Smooth muscle cell (in vitro differentiated cells): ENCODE measurements around the gene FLT1. TPM values are rescaled to one million over a fixed set of nuclear protein-coding genes. Genes with fewer than 3 reads are reported as not detected.
A peak's percentile ranks its signal among the peaks of the same experiment; 100 is the strongest.

Experiments
- DNase-seq: peaks from one replicate; lab custom pipeline; 2025; ENCODE audit not compliant: unreplicated experiment; lab: John Stamatoyannopoulos, UW
- H2AFZ ChIP-seq: fragments of 200-600 bp; sonication (generic); 2 replicates; pipeline ENCODE4 v1.6.0; 2016; ENCODE audit warnings: antibody characterized with exemption, low read depth, mild to moderate bottlenecking
- H3F3A ChIP-seq: fragments of 200-600 bp; sonication (generic); 2 replicates; pipeline ENCODE4 v1.6.0; 2017; ENCODE audit warnings: antibody characterized with exemption, low read depth
- H3K27ac ChIP-seq: fragments of 200-600 bp; sonication (generic); 2 replicates; pipeline ENCODE4 v1.5.1; 2016; ENCODE audit warnings: low read depth, mild to moderate bottlenecking
- H3K27me3 ChIP-seq: fragments of 200-600 bp; sonication (generic); 2 replicates; pipeline ENCODE4 v1.6.1; 2016; ENCODE audit warnings: low read depth, mild to moderate bottlenecking
- H3K36me3 ChIP-seq: fragments of 200-600 bp; sonication (generic); 2 replicates; pipeline ENCODE4 v1.5.1; 2016; ENCODE audit warnings: low read depth
- H3K4me1 ChIP-seq: fragments of 200-600 bp; sonication (generic); 2 replicates; pipeline ENCODE4 v1.5.1; 2016; ENCODE audit warnings: low read depth
- H3K4me2 ChIP-seq: fragments of 200-600 bp; sonication (generic); 2 replicates; pipeline ENCODE4 v1.6.0; 2016; ENCODE audit warnings: mild to moderate bottlenecking
- H3K4me3 ChIP-seq: fragments of 200-600 bp; sonication (generic); 2 replicates; pipeline ENCODE4 v1.5.1; 2016; ENCODE audit warnings: mild to moderate bottlenecking
- H3K79me2 ChIP-seq: fragments of 200-600 bp; sonication (generic); 2 replicates; pipeline ENCODE4 v1.6.0; 2016; ENCODE audit warnings: low read depth, mild to moderate bottlenecking
- H3K9ac ChIP-seq: fragments of 200-600 bp; sonication (generic); 2 replicates; pipeline ENCODE4 v1.6.0; 2016; ENCODE audit warnings: low read depth
- H3K9me3 ChIP-seq: fragments of 200-600 bp; sonication (generic); replicated peaks from 2 replicates; pipeline ENCODE4 v1.5.1; 2016; ENCODE audit warnings: low read depth
- H4K20me1 ChIP-seq: fragments of 200-600 bp; sonication (generic); 2 replicates; pipeline ENCODE4 v1.6.0; 2016; ENCODE audit warnings: low read depth
- CTCF ChIP-seq: fragments of 200-600 bp; sonication (generic); IDR thresholded peaks from 2 replicates; pipeline ENCODE4 v1.5.1; 2017; ENCODE audit warnings: borderline replicate concordance, mild to moderate bottlenecking, antibody characterized with exemption; ENCODE audit not compliant: insufficient read depth, poor library complexity, severe bottlenecking
- WGBS: methylation state at CpG from one replicate; pipeline ENCODE4 v1.1.7; 2016; ENCODE audit warnings: low lambda C conversion rate; 5-methylcytosine and 5-hydroxymethylcytosine counted together
- polyA plus RNA-seq: library from polyadenylated mRNA; unstranded; fragments of >200 nt; fragmentation: Nextera tagmentation; extraction: Ambion mirVana; gene quantifications from 2 replicates; pipeline ENCODE4 v1.2.1, GENCODE V29; 2016
- total RNA-seq: library from RNA; depleted of rRNA; stranded (reverse); fragments of >200 nt; gene quantifications from 2 replicates; pipeline ENCODE4 v1.2.3, GENCODE V29; 2014

FLT1 gene
- total and polyA plus RNA-seq, 2 experiments from 2014 or later = 495 to 738 TPM

GRCh38 chr13:28488376-28489005, 6.4 kb downstream of the FLT1 start:
- Histone ChIP-seq H3K4me1 (peaks cover 29% of the 10 kb centered on the region), H3K27ac (peak overlapping the region; percentile 96), H4K20me1 (peaks cover 100% of the 10 kb centered on the region), H2AFZ (no peak overlapping the region), H3F3A (peaks cover 48% of the 10 kb centered on the region), H3K4me2 (peak overlapping the region; percentile 95), H3K9me3 (no peaks in the 10 kb centered on the region), H3K79me2 (peaks cover 100% of the 10 kb centered on the region), H3K27me3 (no peaks in the 10 kb centered on the region), H3K9ac (no peak overlapping the region), H3K36me3 (no peaks in the 10 kb centered on the region), H3K4me3 (no peak overlapping the region)
- DNase-seq = no peak
- TF ChIP-seq CTCF = no peak
- WGBS = 55% methylated on average over 9 of the region's 9 CpGs

GRCh38 chr13:28485996-28486543, 8.9 kb downstream of the FLT1 start:
- peak overlapping the region; percentile 36 for H3K27ac ChIP-seq
- H3K4me3 ChIP-seq = no peak overlapping the region
- 66% methylated on average over 10 of the region's 10 CpGs for WGBS
- peaks cover 100% of the 10 kb centered on the region for H4K20me1 ChIP-seq
- H3F3A ChIP-seq = peaks cover 49% of the 10 kb centered on the region
- no peaks in the 10 kb centered on the region for H3K36me3 ChIP-seq
- DNase-seq = no peak
- H3K9ac ChIP-seq = no peak overlapping the region
- no peak for TF ChIP-seq CTCF
- H3K4me1 ChIP-seq = peaks cover 6% of the 10 kb centered on the region
- peak overlapping the region; percentile 9 for H3K4me2 ChIP-seq
- H2AFZ ChIP-seq = no peak overlapping the region
- no peaks in the 10 kb centered on the region for H3K27me3 ChIP-seq
- H3K9me3 ChIP-seq = no peaks in the 10 kb centered on the region
- peaks cover 100% of the 10 kb centered on the region for H3K79me2 ChIP-seq

GRCh38 chr13:28485551-28485950, 9.4 kb downstream of the FLT1 start:
- Histone ChIP-seq H3K9ac (no peak overlapping the region), H3K9me3 (no peaks in the 10 kb centered on the region), H4K20me1 (peaks cover 100% of the 10 kb centered on the region), H3K79me2 (peaks cover 100% of the 10 kb centered on the region), H3K27ac (peak overlapping the region; percentile 36), H3K36me3 (no peaks in the 10 kb centered on the region), H3F3A (peaks cover 49% of the 10 kb centered on the region), H3K4me3 (no peak overlapping the region), H3K4me1 (peaks cover 6% of the 10 kb centered on the region), H2AFZ (no peak overlapping the region), H3K4me2 (peak overlapping the region; percentile 9), H3K27me3 (no peaks in the 10 kb centered on the region)
- no peak for DNase-seq
- TF ChIP-seq CTCF = no peak
- WGBS = 72% methylated on average over 7 of the region's 7 CpGs

- 89% methylated on average over 1 of the region's 1 CpG for WGBS
- H3K4me1 ChIP-seq = peaks cover 6% of the 10 kb centered on the region
- peaks cover 100% of the 10 kb centered on the region for H4K20me1 ChIP-seq
- H2AFZ ChIP-seq = no peak overlapping the region
- H3K36me3 ChIP-seq = no peaks in the 10 kb centered on the region
- no peak overlapping the region for H3K27ac ChIP-seq
- TF ChIP-seq CTCF = no peak
- no peaks in the 10 kb centered on the region for H3K9me3 ChIP-seq
- H3F3A ChIP-seq = peaks cover 45% of the 10 kb centered on the region
- H3K27me3 ChIP-seq = no peaks in the 10 kb centered on the region
- H3K9ac ChIP-seq = no peak overlapping the region
- no peak overlapping the region for H3K4me3 ChIP-seq
- DNase-seq = no peak
- H3K79me2 ChIP-seq = peaks cover 100% of the 10 kb centered on the region
- H3K4me2 ChIP-seq = no peak overlapping the region
Measured at GRCh38 chr13:28485097-28485496, 9.8 kb downstream of the FLT1 start.
